IMR-90 (cell line): ENCODE data around the gene ABHD12. TPM values are rescaled to one million over a fixed set of nuclear protein-coding genes. Genes with fewer than 3 reads are reported as not detected.

Experiments
- BHLHE40 ChIP-seq: fragments of 150-350 bp; IDR thresholded peaks from 2 replicates; pipeline ENCODE4 v1.6.1; 2016; ENCODE audit warnings: mild to moderate bottlenecking, low read depth, low read length
- MAFK ChIP-seq: IDR thresholded peaks from 2 replicates; pipeline ENCODE4 v1.6.1; 2012; ENCODE audit warnings: low read depth, low read length, improper control_type of control experiment
- NFE2L2 ChIP-seq: fragments of 150-350 bp; IDR thresholded peaks from 2 replicates; pipeline ENCODE4 v1.6.1; 2016; ENCODE audit warnings: low read depth, mild to moderate bottlenecking, low read length
- polyA plus RNA-seq, 3 experiments: library from polyadenylated mRNA; depleted of rRNA; stranded (reverse); fragments of >200 nt; gene quantifications; 2 replicates each; pipeline ENCODE4 v1.2.3, GENCODE V29; 2012; ENCODE audit warnings: low replicate concordance in 1 of 3
- total RNA-seq: library from RNA; depleted of rRNA; stranded (reverse); fragments of >200 nt; gene quantifications from 2 replicates; pipeline ENCODE4 v1.2.3, GENCODE V29; 2012
- TF ChIP-seq, protein P1 (sequence below): conservative IDR thresholded peaks from 2 replicates; pipeline ENCODE4 v1.5.1; 2012; ENCODE audit warnings: mild to moderate bottlenecking, low read depth, low read length, improper control_type of control experiment

The ABHD12 gene
- total and polyA plus RNA-seq, 2 of the 4 experiments (the other 2 are of a cell fraction) = 80.7 to 108 TPM

DNA sequence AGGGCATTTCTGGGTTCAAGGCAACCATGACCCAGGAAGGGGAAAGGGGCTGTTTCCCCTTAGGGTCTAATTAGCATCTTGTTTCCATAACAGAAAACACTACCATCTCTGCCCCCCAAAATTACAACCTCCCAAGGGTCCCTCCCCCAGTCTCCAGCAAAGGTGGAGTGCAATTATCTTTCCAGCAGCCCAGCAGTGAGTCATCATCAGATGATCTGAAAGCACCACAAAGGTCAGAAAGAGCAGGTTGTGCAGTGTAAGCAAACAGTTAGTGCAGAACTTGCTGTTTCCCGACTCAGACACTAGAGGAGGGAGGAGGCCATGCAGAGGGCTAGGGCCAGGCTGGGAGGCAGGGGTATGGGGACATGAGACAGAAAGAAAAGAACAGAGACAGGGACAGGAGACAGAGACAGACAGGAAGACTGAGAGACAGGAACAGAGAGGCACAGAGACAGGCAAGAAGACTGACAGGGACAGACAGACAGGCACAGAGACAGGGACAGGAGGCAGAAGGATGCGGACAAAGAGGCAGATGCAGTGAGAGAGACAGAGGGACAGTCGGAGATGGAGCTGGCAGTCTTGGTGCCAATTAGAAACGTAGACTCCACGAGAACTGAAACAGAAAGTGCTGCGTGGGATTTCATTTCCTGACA, 80.2 kb downstream of the ABHD12 start (continued):
- TF ChIP-seq MAFK (peak; percentile 84), NFE2L2 (peak; percentile 4; the same call in 1 of the 2 replicates), BHLHE40 (peak; percentile 49; the same call in 1 of the 2 replicates)
- TF ChIP-seq, protein P1, sequence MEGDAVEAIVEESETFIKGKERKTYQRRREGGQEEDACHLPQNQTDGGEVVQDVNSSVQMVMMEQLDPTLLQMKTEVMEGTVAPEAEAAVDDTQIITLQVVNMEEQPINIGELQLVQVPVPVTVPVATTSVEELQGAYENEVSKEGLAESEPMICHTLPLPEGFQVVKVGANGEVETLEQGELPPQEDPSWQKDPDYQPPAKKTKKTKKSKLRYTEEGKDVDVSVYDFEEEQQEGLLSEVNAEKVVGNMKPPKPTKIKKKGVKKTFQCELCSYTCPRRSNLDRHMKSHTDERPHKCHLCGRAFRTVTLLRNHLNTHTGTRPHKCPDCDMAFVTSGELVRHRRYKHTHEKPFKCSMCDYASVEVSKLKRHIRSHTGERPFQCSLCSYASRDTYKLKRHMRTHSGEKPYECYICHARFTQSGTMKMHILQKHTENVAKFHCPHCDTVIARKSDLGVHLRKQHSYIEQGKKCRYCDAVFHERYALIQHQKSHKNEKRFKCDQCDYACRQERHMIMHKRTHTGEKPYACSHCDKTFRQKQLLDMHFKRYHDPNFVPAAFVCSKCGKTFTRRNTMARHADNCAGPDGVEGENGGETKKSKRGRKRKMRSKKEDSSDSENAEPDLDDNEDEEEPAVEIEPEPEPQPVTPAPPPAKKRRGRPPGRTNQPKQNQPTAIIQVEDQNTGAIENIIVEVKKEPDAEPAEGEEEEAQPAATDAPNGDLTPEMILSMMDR = peak; percentile 77
